Keratinocyte (primary cell): ENCODE results near the gene TLE1. TPM values are rescaled to one million over a fixed set of nuclear protein-coding genes. Genes with fewer than 3 reads are reported as not detected.
A peak's percentile ranks its signal among the peaks of the same experiment; 100 is the strongest.

Experiments
- DNase-seq: peaks from one replicate; pipeline ENCODE4 v3.0.0-alpha.2; 2011; ENCODE audit warnings: low read depth, missing footprints, low spot score
- FAIRE-seq: peaks from 2 replicates; lab custom pipeline; 2011; peaks lifted over from hg19 to GRCh38; lab: Jason Lieb, UNC
- H2AFZ ChIP-seq: 2 replicates; pipeline ENCODE4 v1.6.0; 2012; ENCODE audit warnings: low read length, control low read depth, inconsistent platforms; ENCODE audit not compliant: control insufficient read depth
- H3K27ac ChIP-seq: 2 replicates; pipeline ENCODE4 v1.5.1; 2011; ENCODE audit warnings: low read length; ENCODE audit not compliant: control insufficient read depth, insufficient read depth
- H3K27me3 ChIP-seq: 3 replicates; pipeline ENCODE4 v1.6.0; 2011; ENCODE audit warnings: low read length; ENCODE audit not compliant: control insufficient read depth, insufficient read depth; ENCODE audit errors: extremely low read depth
- H3K36me3 ChIP-seq, 2 experiments: 2 replicates in 1 of 2; 3 replicates in 1 of 2; pipeline ENCODE4 v1.5.1; 2011; ENCODE audit warnings: low read length in 2 of 2, mild to moderate bottlenecking in 1 of 2; ENCODE audit not compliant: control insufficient read depth in 2 of 2, insufficient read depth in 2 of 2; ENCODE audit errors: extremely low read depth in 1 of 2
- H3K4me1 ChIP-seq: 3 replicates; pipeline ENCODE4 v1.5.1; 2011; ENCODE audit warnings: low read length; ENCODE audit not compliant: control insufficient read depth, insufficient read depth; ENCODE audit errors: extremely low read depth
- H3K4me2 ChIP-seq: 3 replicates; pipeline ENCODE4 v1.6.0; 2011; ENCODE audit warnings: low read depth, low read length; ENCODE audit not compliant: control insufficient read depth, insufficient read depth; ENCODE audit errors: extremely low read depth
- H3K4me3 ChIP-seq, 3 experiments: fragments of 200-600 bp in 1 of 3; sonication (generic) in 1 of 3; 2 replicates in 2 of 3; 3 replicates in 1 of 3; pipeline ENCODE4 v1.5.1; 2011 to 2016; ENCODE audit warnings: low read length in 3 of 3, mild to moderate bottlenecking in 3 of 3, control low read depth in 2 of 3, inconsistent platforms in 1 of 3, low read depth in 1 of 3, mixed read lengths in 1 of 3, mixed run types in 1 of 3, moderate library complexity in 1 of 3; ENCODE audit not compliant: control insufficient read depth in 2 of 3, insufficient read depth in 2 of 3; ENCODE audit errors: extremely low read depth in 1 of 3
- H3K79me2 ChIP-seq: 2 replicates; pipeline ENCODE4 v1.6.0; 2012; ENCODE audit warnings: low read length; ENCODE audit not compliant: control insufficient read depth, insufficient read depth
- H3K9ac ChIP-seq: 3 replicates; pipeline ENCODE4 v1.6.0; 2011; ENCODE audit warnings: low read length; ENCODE audit not compliant: control insufficient read depth, insufficient read depth; ENCODE audit errors: extremely low read depth
- H3K9me1 ChIP-seq: 3 replicates; pipeline ENCODE4 v1.6.0; 2011; ENCODE audit warnings: low read length; ENCODE audit not compliant: control insufficient read depth, insufficient read depth; ENCODE audit errors: extremely low read depth
- H3K9me3 ChIP-seq: 2 replicates; pipeline ENCODE4 v1.5.1; 2012; ENCODE audit warnings: low read depth, low read length; ENCODE audit not compliant: control insufficient read depth
- H4K20me1 ChIP-seq: 3 replicates; pipeline ENCODE4 v1.6.0; 2011; ENCODE audit warnings: low read length; ENCODE audit not compliant: control insufficient read depth, insufficient read depth; ENCODE audit errors: extremely low read depth
- EZH2 ChIP-seq: IDR thresholded peaks from one replicate; pipeline ENCODE4 v1.6.1; 2012; ENCODE audit warnings: inconsistent platforms, mild to moderate bottlenecking, low read length, moderate library complexity
- dilution Hi-C: fragments of 300-500 bp; cut with MboI; formaldehyde crosslinking; loops from one replicate; pipeline ENCODE4 v1.7.0; 2020; ENCODE audit warnings: low sequenced_read_pairs; ENCODE audit not compliant: extremely low pct_ligation_motif_present
- polyA plus RNA-seq, 5 experiments: library from polyadenylated mRNA; depleted of rRNA in 3 of 5; stranded (reverse) in 3 of 5; stranded (forward) in 1 of 5; unstranded in 1 of 5; fragments of >200 nt; gene quantifications; 1 replicate in 1 of 5; 2 replicates in 3 of 5; 3 replicates in 1 of 5; pipeline versions ENCODE4 v1.2.1 to v1.2.3, GENCODE V29; 2011 to 2012; ENCODE audit warnings: missing spikeins in 2 of 5, low read depth in 1 of 5, low replicate concordance in 1 of 5
- TF ChIP-seq, protein P1 (sequence below), 3 experiments: IDR thresholded peaks in 1 of 3; conservative IDR thresholded peaks in 1 of 3; optimal IDR thresholded peaks in 1 of 3; 2 replicates in 2 of 3; 3 replicates in 1 of 3; pipeline versions ENCODE3 to v1.5.1; 2011; ENCODE audit warnings: low read length in 3 of 3, mild to moderate bottlenecking in 3 of 3, moderate library complexity in 2 of 3, control low read depth in 1 of 3, inconsistent platforms in 1 of 3; ENCODE audit not compliant: insufficient read depth in 2 of 3; ENCODE audit errors: extremely low read depth in 1 of 3

TLE1 gene
- polyA plus RNA-seq, 1 donor (not counting 4 experiments of a cell fraction or from before 2014, with no cell fraction given) = 29.6 TPM

DNA sequence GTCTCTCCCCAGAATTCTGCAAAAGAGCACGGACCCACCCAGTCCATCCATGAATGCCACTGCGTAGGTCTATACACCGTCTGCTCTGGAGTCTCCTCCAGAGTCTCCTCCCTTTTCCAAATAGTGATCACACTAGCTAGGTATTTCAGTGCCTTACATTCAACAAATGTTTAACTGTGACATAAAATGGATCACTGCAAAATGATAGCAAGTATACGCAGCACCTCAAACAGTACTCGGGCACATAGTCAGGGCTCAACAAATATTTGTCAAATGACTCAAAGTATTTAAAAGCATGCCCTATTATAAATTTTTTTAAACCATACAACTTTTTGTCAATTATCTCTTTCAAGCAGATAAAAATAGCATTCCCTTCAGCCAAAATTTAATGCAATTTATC lies 60.5 kb downstream of the TLE1 start:
- H3K79me2 ChIP-seq = no peaks in the 10 kb centered on the region
- dilution Hi-C loops = no loop called here
- no peaks in the 10 kb centered on the region for H4K20me1 ChIP-seq
- no peak overlapping the region for H3K4me3 ChIP-seq
- no peak for DNase-seq
- H3K27ac ChIP-seq = no peak overlapping the region
- FAIRE-seq = no peak
- H2AFZ ChIP-seq = no peak overlapping the region
- H3K36me3 ChIP-seq = peaks cover 0 to 5% of the 10 kb centered on the region in 2 experiments
- TF ChIP-seq, protein P1, sequence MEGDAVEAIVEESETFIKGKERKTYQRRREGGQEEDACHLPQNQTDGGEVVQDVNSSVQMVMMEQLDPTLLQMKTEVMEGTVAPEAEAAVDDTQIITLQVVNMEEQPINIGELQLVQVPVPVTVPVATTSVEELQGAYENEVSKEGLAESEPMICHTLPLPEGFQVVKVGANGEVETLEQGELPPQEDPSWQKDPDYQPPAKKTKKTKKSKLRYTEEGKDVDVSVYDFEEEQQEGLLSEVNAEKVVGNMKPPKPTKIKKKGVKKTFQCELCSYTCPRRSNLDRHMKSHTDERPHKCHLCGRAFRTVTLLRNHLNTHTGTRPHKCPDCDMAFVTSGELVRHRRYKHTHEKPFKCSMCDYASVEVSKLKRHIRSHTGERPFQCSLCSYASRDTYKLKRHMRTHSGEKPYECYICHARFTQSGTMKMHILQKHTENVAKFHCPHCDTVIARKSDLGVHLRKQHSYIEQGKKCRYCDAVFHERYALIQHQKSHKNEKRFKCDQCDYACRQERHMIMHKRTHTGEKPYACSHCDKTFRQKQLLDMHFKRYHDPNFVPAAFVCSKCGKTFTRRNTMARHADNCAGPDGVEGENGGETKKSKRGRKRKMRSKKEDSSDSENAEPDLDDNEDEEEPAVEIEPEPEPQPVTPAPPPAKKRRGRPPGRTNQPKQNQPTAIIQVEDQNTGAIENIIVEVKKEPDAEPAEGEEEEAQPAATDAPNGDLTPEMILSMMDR (optimal IDR thresholded peaks at IDR 0.05 in 1 of 3, IDR thresholded peaks at IDR 0.05 in 1 of 3, conservative IDR thresholded peaks at IDR 0.05 in 1 of 3; ENCODE audit: extremely low read depth in 1 of 3, insufficient read depth in 2 of 3, low read length in 3 of 3) = no peak
- no peak for TF ChIP-seq EZH2
- no peaks in the 10 kb centered on the region for H3K27me3 ChIP-seq
- H3K9ac ChIP-seq = no peak overlapping the region
- no peaks in the 10 kb centered on the region for H3K9me3 ChIP-seq
- H3K4me1 ChIP-seq = peaks cover 42% of the 10 kb centered on the region
- H3K4me2 ChIP-seq = no peak overlapping the region
- H3K9me1 ChIP-seq = no peaks in the 10 kb centered on the region

DNA sequence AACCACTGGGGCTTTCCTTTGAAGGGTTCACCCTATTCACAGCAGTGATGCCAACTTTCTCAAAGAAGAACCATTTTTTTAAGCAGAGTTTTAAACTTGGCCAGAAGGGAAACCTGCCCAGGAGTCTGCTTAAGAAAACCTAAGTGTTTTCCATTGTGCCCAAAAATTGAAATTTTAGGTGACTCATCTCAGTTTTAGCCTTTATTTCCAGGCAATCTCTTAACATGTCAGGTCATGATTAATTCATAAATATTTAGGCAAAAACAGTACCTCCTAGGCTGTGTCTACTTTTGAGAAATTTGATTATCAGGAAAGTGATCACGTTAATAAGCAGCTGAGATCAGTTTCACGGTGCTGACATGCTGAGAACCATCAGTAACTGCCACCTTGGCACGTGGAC lies 61.9 kb downstream of the TLE1 start:
- Histone ChIP-seq H3K27ac (peak overlapping the region; percentile 91), H2AFZ (peak overlapping the region; percentile 52), H3K4me2 (peak overlapping the region; percentile 66), H3K79me2 (no peaks in the 10 kb centered on the region), H3K27me3 (no peaks in the 10 kb centered on the region), H4K20me1 (no peaks in the 10 kb centered on the region), H3K36me3 (peaks cover under 1 to 3% of the 10 kb centered on the region in 2 experiments), H3K4me1 (peaks cover 42% of the 10 kb centered on the region), H3K9ac (peak overlapping the region; percentile 65), H3K4me3 (peak overlapping the region in 2 of 3 experiments; percentile 4 to 29), H3K9me1 (no peaks in the 10 kb centered on the region), H3K9me3 (no peaks in the 10 kb centered on the region)
- peak; percentile 45 for DNase-seq
- TF ChIP-seq EZH2 = no peak
- TF ChIP-seq, protein P1 (optimal IDR thresholded peaks at IDR 0.05 in 1 of 3, IDR thresholded peaks at IDR 0.05 in 1 of 3, conservative IDR thresholded peaks at IDR 0.05 in 1 of 3; ENCODE audit: extremely low read depth in 1 of 3, insufficient read depth in 2 of 3, low read length in 3 of 3) = no peak
- dilution Hi-C loops = no loop called here
- peak; percentile 20 for FAIRE-seq
